ENCODE data around the gene CISD1.

CISD1 gene

DNA sequence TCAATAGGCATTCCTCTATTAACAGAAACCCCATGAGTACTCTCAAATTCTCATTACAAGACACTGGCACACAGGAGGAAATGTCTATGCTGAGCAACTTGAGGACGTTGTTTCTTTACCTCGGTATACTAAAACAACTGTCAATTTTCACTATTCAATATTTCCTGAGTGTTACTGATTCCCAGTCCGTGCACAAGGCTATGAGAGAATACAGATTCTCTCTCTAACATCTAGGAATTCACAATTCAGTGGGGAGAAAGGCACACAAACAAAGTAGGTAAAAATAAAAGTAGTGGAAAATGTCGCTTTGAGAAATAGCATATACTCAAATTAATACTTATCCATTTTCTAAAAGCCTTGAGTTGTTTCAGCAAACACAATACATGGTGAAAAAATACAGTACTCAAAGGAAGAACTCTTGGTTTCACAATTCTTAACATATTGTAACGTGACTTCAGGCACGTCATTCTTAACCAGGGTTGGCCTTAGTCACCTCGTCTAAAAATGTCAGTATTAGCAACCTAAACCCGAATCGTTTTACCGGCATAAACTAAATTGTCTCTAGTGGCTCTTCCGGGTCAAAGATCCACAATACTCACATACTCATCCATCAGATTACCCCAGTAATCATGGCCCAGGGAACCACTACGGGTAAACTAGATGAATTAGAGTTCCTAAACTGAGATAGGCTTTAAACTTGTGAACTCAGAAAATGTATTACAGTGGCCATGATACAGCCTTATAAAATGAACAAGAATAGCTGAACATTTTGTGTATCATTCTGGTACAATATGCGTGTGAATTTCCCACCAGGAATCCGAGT lies 2.7 kb upstream of the CISD1 start:
- DNase-seq = no peak

DNA sequence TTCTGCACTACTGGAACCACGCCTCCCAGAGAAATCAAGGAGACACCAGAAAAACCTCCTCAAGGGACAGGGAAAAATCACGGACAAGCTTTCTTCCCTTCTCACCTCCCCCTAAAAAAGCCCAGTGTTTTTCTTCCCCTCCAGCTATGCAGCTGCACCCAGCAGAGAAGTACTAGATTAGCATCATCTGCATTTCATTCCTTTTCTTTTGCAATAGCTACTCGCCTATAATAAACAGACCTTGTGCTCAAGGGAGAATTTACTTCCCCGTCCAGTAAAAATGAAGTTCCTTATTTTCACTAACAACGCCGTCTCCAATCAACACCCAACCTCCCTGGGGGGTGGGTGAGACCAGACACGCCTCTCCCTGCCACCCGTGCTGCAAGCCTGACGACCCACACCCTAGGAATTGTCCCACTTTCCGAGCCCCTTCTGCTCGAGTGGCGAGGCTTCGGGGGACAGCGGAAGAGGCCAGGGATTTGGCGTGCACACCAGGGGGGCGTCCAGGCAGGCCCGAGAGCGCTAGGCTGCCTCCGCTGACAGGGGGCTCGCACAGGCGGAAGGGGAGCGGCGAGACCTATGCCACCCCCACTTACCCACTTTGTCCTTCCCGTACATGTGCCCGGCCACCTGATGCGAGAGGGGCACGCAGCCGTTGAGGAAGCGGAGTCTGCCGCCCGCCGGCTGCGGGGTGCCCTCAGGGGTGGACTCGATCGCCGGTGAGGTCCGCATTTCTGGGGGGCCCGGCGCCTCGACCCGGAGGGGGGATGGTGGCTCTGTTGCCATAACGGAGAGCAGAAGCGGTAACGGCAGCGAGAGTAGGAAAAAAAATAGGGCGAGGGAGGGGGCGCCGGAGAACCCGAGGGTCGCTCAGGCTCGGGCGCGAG lies 1.9 kb upstream of the CISD1 start:
- peak; percentile 25 for DNase-seq

DNA sequence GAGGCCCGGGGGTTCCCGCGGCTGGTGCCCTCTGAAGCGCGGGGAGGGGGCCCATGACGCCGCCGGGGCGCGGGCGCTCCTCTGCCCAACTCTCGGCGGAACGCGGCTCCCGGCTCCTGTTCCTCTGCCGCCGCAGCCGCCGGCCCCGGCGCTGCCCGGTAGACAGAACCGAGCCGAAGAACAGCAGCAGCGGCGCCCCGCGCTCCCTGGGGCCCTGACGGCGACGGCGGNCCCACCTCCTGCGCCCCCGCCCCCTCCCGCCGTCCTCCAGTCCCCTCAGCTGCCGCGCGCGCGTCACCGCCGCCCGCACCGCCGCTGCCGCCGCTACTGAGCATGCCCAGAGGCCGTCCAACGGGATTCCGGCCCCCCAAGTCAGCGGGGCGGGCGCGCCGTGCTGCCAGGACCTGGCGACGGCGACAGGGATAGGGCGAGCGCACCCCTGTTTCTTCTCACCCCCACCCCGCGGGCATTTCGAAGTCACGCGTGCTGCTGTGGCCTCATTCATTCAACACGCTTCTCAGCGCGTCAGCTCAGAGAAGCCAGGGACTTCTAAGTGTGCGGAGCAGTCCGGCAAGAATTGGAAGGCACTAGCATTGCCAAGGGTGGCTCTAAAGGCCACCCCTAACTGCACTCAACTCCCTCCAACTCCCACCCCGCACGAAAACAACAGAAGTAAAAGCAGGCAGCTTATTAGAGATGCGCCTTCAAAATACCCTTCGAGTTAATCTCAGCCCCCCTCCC lies 1.1 kb upstream of the CISD1 start, which contains the start of gene IPMK:
Gene IPMK, minus strand, starts transcription at position 182 of the 741 bp plus-strand sequence. CDS start 283 bp downstream, outside the sequence.
- DNase-seq = peak; percentile 94

DNA sequence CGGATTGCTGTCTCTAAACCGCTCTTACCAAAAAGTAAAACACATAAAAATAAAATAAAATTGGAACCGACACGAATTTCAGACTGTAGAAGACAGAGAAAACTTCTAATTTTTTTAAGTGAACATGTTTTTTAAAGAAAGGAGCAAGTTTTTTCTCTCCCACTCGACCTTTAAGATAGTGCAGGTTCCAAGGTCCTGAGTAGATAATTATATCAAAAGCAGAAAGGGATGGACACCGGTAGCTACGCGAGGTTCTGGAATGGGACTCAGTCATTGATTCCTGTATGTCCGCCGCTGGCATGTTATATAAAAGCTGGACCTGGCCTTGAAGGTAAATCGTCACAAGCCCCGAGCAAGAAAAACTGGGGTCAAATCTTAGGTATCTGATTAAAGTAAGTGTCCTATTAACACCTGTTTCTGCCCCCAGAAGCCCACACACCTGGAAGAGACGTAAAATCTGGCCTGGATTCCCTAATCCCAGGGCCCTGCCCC lies 462 bp upstream of the CISD1 start:
- no peak for DNase-seq

DNA sequence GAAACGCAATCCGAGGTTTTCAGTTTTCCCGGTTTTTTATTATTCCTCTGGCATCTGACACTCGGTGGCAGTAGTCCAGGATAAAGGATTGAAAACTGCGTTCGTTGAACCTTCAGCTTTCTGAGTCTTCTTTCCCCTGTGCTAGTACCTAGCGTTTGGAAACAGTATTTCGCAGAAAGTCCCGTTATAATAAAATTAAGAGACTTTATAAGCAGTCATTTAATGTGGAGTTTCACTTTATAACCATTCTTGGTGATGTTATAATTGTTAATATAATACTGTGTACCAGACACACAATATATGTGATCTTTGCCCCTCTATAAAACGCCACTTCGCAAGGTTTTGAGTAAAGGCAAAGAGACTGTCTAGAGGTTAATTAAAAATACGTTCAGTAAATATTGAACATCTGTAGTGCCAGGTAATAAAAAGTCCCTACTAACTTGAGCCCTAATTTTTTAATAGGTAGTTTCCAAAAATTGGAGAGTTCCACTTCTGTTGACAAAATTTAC lies 874 bp downstream of the CISD1 start:
- no peak for DNase-seq

DNA sequence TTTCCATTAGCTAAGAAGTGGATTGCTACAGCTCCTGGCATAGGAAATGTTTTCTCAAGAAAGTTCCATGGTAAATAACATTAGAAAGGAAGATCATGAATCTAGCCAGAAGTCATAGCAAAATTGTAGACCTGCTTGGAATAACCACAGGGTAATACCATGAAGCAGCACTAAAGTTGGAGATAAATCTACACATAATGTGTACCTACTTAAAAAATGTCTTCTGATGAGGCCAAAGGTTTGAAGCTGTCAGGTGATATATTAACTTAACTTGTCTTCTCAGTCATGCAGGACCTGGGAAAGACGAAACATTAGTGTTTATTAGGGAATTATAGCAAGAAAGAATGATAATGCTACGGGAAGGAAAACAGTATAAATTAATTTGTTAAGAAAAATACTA lies 6.3 kb downstream of the CISD1 start:
- no peak for DNase-seq

DNA sequence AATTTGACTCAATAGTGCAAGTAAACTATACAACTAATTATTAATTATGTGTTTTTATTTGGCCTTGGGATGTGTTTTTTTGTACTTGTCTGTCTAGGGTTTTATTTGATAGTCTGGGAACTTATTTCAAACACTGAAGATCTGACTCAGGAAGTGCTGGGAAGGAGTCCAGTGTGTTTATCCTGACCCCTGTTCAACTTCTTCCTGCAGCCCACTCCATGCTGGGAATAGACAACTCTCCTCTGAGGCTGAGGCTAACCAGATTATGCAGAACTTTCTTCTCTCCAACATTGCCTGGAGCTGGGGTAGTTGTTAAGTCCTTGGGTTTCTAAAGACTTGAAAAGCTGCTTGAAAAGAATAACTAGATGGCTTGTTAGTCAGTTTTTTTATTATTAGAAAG lies 6.9 kb downstream of the CISD1 start:
- DNase-seq = no peak

DNA sequence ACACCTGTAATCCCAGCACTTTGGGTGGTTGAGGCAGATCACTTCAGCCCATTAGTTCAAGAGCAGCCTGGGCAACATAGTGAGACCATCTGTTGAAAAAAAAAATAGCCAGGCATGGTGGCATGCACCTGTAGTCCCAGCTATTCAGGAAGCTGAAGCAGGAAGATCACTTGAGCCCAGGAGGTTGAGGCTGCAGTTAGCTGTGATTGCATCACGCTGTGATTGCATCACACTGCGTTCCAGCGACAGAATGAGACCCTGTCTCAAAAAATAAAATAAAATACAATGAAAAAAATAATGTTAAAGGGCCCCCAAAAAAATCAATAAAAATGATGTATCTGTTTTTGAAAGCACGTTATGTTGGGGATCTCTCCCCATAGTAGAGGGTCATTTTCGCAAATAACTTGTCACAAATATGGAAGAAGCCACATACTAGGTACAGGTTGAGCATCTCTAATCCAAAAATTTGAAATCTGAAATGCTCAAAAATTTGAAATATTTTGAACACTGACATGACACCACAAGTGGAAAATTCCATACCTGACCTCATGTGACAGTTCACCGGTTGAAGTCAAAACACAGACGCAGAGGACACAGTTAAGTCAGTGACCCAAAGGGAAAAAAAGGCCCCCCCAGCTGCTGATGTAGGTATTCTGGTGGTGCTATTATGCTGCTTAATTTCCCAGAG lies 9.5 kb downstream of the CISD1 start:
- no peak for DNase-seq

DNA sequence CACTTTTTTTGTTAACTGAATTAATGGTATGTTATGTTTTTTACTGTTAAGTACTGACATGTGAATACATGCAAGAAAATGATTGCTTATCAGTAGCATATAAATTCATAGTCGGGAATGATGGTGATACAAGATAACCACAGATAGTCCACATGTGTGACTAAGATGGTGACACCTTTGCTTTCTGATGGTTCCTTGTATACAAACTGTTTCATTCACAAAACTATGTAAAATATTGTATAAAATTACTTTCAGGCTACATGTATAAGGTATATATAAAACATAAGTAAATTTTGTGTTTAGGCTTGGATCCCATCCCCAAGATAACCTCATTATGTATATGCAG lies 10.0 kb downstream of the CISD1 start:
- DNase-seq = no peak

DNA sequence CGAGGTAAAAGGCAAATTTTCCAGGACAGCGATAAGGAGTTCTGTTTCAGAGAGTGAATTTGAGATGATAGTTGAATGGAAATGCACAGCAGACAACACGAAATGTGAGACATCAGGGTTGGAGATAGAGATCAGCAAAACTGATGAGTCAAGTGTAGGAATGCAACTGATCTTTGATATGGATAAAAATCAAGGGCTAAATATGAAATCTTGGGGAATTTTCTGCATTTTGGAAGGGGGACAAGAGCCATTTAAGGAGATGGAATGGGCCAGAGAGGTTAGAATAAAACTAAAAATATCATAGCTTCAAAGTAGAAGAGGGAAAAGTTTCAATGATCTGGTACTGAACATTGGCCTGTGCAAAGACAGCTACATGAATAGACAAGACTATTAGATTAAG lies 11.5 kb downstream of the CISD1 start:
- no peak for DNase-seq

DNA sequence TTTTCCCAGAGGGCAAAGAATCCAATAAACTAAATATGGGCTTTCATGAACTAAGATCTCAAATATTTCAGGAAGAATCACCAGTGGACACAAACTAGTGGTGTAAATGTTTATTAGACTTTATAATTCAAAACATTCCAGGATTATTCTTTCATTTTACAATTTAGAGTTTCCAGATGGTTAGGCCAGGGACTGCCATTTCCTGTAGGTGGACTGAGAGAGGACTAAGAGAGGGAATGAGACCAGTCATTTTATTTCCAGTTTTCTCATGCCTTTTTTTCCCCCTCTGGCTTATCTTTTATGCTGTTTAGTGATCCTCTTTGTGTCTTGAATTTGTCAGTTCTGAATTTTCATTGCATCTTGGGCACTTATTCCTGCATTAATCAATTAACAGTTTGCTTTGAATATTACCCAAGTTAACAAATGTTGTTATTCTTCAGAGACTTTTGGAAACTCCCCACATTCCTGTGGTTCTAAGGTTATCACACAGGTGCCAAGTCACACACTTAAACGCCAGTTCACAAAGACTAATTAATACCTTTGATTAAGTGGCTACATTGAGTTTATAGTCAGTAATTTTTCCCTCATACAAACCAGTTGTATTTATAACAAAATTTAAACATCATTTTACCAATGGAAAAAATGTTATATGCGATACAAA lies 12.3 kb downstream of the CISD1 start:
- DNase-seq = no peak

DNA sequence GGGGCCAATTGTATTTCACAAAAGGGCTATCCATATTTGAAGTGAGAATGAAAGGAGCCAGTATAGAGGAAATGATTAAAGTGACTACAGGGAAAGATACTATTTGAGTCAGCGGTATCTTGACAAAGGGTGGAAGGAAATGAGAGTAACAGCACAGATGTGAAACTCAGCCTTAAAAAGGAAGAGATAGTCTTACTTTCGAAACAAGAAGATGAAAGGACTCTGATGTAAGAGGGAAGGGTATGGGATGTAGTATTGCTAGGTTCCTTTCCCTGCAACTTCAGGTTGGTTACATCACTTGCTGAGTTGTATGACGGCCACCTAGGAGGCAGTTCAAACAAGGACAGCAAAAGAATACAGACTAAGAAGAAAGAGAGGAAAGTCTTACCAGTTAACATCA lies 13.7 kb downstream of the CISD1 start:
- DNase-seq = peak; percentile 9

DNA sequence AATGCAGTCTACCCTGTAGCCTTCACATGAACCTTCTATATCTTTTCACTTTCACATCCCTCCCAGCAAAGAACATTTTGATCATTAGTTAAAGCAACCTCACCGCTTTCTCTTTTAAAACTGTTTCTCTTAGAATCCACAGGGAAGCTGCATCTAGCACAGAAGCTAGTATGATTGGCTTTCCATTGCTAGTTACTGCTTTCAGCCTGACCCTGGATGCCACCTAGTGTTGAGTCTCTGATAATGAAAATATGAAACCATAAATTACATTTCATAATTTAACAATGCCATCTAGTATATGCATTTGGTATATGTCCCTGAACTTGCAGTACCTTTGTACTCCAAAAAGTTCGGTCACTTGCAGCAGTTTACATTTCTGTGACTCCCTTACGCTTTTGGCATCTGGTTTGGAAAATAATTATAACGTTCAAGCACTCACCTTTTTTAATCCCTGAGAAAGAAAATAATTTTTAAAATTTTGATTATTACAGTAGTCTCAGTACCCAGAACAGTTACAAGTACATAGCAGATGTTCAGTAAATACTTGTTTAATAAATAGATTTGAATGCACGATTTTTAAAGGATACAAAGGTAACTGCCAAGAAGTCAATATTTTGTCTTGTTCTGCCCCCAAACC lies 22.7 kb downstream of the CISD1 start:
- DNase-seq = peak; percentile 11

DNA sequence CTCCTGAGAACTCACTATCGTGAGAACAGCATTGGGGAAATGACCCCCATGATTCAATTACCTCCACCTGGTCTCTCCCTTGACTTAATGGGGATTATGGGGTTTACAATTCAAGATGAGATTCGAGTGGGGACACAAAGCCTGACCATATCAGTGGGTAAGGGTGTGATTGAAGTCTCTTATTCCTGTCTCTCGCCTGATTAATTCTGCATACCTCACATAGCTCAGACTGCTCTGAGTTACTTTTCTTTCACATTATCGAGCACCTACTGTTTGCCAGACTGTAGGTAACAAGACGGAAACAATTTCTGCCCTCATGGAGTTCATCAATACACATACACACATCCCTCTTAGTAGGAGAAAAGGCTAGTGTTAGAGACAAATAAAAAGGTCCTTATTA lies 25.0 kb downstream of the CISD1 start:
- DNase-seq = no peak

DNA sequence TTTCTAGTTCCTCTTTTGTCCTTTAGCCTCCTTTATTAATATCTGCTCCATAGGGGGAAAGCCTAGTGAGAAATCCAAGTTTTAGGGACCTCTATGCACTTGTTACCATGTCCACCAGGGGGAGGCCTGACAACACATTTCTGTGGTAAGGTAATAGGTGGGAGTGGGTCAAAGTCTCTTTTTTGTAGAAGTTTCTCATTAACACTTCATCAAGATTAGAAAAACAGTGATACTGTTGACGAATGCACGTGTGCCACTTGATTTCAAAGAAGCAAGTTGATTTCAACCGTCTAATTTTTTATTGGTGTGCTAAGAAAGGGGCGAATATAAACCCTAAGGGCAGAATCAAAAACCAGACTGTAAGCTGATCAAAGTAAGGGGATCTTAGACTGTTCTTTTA lies 30.6 kb downstream of the CISD1 start:
- DNase-seq = peak; percentile 56

DNA sequence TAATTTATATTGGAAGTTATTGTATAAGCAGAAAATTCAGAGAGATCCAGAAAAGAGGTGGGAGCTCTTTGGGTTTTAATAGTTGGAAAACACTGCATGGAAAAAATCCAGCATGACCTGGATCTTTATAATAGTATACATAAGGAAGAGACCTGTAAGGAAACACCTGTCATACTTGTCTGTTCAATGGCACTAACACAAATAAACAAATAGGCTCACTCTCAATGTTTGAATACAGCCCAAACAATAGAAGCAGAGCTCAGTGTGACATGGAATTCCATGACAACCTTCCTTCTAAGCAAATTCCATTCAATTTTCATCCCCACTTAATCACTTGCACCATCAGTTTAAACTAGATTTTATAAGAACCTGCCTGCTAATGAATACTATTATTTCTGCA lies 31.7 kb downstream of the CISD1 start:
- DNase-seq = no peak

DNA sequence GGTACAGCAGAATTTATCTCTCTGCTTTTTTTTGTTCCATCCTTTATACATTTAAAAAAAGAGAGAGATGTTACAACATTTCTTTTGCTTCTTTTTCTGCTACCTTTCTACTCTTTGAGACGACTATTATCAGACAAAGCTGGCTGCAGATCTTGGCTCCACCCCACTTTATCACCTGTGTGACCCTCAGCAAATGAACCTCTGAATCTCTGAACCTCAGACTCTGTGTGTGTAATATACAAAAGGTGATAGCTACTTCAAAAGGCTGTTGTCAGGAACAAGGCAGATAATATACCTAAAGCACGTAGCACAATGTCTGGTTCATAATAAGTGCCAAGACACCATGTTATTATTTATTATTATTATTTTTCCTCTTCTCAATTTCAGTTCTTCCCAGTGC lies 33.3 kb downstream of the CISD1 start:
- DNase-seq = no peak

DNA sequence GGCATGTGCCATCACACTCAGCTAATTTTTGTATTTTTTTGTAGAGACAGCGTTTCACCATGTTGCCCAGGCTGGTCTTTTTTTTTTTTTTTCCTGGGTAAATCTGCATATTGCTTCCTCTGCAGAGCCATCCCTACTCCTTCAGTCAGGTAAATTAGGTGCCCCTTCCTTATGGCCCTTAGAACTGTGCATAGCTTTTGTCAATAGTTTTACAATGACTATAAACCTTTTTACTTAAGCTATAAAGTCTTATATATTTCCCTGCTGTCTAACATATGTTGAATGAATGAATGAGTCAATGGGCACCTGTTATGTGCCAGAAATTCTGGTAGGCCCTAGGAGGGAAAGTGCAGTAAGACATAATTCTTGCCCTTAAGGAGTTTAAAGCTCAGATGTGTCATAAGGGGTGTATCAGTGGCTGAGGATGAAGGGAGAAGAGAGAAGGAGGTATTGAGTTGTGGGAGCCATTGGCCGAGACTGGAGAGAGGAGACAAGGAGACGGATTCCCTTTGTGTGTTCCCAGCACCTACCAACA lies 35.2 kb downstream of the CISD1 start:
- no peak for DNase-seq

DNA sequence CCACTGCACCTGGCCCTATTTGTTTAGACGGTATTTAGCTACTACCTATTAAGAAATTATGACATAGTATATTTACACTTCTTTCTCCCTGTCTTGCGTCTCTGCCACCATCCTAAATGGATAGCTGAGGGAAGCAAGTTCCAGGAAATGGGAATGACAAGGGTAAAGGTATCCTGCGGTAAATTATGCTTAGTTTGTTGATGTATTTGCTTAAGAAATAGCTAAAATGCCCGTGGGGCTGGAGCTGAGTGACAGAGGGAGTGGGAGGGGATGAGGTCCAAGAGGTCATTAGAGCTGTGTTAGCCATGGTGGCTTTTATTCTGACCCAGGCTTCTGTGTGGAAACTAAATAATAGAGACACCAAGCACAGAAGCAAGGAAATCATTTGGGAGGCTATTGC lies 36.9 kb downstream of the CISD1 start:
- DNase-seq = no peak

DNA sequence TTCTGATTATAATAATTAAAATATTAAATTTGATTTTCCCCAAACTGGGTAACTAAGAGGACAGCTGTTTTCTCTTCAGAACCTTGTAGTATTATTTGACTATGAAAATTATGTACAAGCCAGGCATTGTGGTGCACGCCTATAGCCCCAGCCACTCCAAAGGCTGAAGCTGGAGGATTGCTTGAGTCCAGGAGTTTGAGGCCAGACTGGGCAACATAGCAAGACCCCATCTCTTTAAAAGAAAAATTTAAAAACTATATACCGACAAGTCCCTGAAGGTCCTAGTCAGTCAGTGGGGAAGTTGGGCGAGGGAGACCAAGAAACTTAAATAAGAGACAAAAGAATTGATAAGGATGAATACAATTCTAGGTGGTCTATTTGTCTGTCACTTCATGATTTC lies 38.7 kb downstream of the CISD1 start:
- DNase-seq = no peak

DNA sequence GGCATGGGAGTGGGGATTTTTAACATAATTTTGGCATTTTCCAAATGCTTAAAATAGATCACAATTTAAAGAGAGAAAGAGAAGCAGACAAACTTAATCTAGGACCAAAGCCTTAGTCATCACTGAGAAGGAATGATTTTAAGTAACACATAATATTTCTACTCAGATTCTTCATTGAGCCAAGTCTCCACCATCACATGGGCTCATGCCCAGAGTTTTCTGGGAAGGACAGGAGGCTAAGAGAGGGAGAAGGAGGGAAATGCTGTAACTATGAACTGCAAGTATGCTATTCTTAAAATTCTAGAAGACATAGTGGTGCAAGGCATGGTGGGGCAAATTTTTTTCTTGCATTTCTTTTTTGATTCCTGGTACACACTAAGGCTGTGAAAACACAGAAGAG lies 42.1 kb downstream of the CISD1 start:
- no peak for DNase-seq
